Measurements from ENCODE around the gene IDH2. TPM values are rescaled to one million over a fixed set of nuclear protein-coding genes. Genes with fewer than 3 reads are reported as not detected.
A peak's percentile ranks its signal among the peaks of the same experiment; 100 is the strongest.
"Not testable (repeated sequence)": the region's sequence is repeated elsewhere in the genome, so short reads cannot be mapped to it uniquely, and the experiment has no call there.

Gene IDH2
- total RNA-seq, 1 donor from 2014 or later, result 185 TPM

DNA sequence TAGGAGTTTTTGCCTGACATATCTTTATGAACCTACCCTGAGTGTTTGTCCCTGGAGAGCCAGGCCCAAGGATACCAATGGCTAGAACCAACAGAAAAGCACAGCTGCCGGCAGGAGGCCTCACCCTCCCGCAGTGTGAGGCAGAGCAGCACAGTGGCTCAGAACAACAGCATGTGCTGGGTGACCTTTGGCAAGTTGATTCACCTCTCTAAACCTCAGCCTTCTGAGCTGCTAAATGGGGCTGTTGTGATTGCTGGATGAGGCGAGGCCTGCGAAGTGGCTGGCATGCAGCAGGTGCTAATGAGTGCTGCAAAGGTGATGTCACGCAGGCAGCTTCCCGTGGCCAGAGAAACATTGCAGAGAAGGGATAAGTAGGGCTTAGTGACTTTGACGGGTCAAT, 23.3 kb downstream of the IDH2 start:
- H3K36me3 ChIP-seq (ENCODE audit: control insufficient read depth in 3 of 3, insufficient read depth in 3 of 3, low read length in 3 of 3), result peaks cover 46 to 50% (median 48%) of the 10 kb centered on the region in 3 donors
- no peak overlapping the region for H3K27ac ChIP-seq (ENCODE audit: low read depth, low read length)
- no peak overlapping the region for H3K4me3 ChIP-seq (ENCODE audit: low read length in 3 of 3)
- H3K9ac ChIP-seq (ENCODE audit: low read depth in 1 of 3, low read length in 3 of 3), result no peak overlapping the region
- H3K9me3 ChIP-seq (ENCODE audit: control insufficient read depth in 3 of 3, low read length in 3 of 3), result no peaks in the 10 kb centered on the region
- peaks cover 15 to 24% (median 16%) of the 10 kb centered on the region in 3 donors for H3K4me1 ChIP-seq (ENCODE audit: control insufficient read depth in 3 of 3, insufficient read depth in 3 of 3, low read length in 3 of 3)
- no peaks in the 10 kb centered on the region for H3K27me3 ChIP-seq (ENCODE audit: control insufficient read depth in 3 of 3, insufficient read depth in 3 of 3, low read length in 3 of 3)

DNA sequence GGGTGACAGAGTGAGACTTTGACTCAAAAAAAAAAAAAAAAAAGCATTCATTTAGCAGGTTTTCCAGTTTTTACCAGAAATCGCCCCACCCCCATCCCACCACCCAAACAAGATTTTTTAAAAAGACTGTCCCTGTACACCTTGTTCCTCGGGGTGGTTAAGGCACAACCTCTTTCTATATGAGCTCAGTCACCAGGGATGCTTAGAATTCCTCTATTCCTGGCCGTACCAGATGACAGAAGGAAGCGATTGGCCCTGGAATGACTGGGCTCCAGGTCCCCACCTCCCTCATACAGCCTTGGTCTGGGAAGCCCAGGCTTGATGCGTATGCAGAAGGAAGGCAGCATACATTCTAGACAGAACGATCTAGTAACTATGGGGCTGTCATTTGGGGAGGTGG, 25.6 kb downstream of the IDH2 start:
- H3K4me3 ChIP-seq (ENCODE audit: low read length in 3 of 3), result no peak overlapping the region
- H3K27me3 ChIP-seq (ENCODE audit: control insufficient read depth in 3 of 3, insufficient read depth in 3 of 3, low read length in 3 of 3), result no peaks in the 10 kb centered on the region
- H3K27ac ChIP-seq (ENCODE audit: low read depth, low read length), result peak overlapping the region; percentile 94
- H3K9ac ChIP-seq (ENCODE audit: low read depth in 1 of 3, low read length in 3 of 3), result no peak overlapping the region
- H3K9me3 ChIP-seq (ENCODE audit: control insufficient read depth in 3 of 3, low read length in 3 of 3), result no peaks in the 10 kb centered on the region
- peaks cover 38 to 39% (median 38%) of the 10 kb centered on the region in 3 donors for H3K36me3 ChIP-seq (ENCODE audit: control insufficient read depth in 3 of 3, insufficient read depth in 3 of 3, low read length in 3 of 3)
- peaks cover 15 to 35% (median 18%) of the 10 kb centered on the region in 3 donors for H3K4me1 ChIP-seq (ENCODE audit: control insufficient read depth in 3 of 3, insufficient read depth in 3 of 3, low read length in 3 of 3)

DNA sequence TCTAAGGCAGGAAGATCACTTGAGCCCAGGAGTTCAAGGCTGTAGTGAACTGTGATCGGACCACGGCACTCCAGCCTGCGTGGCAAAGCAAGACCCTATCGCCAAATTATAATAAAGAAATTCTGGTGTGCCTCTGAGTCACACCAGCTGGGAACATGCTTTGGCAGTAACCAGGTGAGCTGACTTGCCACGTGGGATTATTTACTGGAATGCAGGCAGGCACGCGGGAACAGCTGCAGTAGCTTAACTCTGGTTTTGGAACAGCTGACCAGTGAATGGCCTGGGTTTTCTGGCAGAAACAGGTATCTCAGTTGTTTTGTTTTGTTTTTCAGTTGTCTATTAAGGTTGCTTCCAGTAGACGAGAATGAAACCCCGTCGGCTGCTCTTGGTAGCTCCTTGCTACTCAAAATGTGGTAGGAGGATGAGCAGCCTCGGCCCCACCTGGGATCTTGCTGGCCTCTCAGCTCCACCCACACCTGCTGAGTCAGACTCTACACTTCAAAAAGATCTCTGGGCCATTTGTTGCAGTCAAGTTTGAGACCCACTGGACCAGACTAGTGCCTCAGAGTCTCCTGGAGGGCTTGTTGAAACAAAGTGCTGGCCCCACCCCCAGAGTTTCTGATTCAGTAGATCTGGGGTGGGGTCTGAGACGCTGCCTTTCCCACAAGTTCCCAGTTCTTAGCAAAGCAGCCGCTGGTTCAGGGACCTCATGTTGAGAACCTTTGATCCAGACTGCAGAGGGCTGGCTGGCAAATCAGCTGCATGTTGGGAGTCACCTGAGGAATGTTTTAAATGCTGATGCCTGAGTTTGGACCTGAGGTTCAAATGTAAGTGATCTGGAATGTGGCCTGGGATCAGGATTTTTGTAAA, 26.6 kb downstream of the IDH2 start:
- H3K9ac ChIP-seq (ENCODE audit: low read depth in 1 of 3, low read length in 3 of 3), result peak overlapping the region in 1 of 3 donors; percentile 68
- H3K4me1 ChIP-seq (ENCODE audit: control insufficient read depth in 3 of 3, insufficient read depth in 3 of 3, low read length in 3 of 3), result peaks cover 15 to 35% (median 22%) of the 10 kb centered on the region in 3 donors
- H3K4me3 ChIP-seq (ENCODE audit: low read length in 3 of 3), result no peak overlapping the region
- H3K27ac ChIP-seq (ENCODE audit: low read depth, low read length), result peak overlapping the region; percentile 94
- no peaks in the 10 kb centered on the region for H3K27me3 ChIP-seq (ENCODE audit: control insufficient read depth in 3 of 3, insufficient read depth in 3 of 3, low read length in 3 of 3)
- H3K9me3 ChIP-seq (ENCODE audit: control insufficient read depth in 3 of 3, low read length in 3 of 3), result no peaks in the 10 kb centered on the region
- peaks cover 27 to 31% (median 29%) of the 10 kb centered on the region in 3 donors for H3K36me3 ChIP-seq (ENCODE audit: control insufficient read depth in 3 of 3, insufficient read depth in 3 of 3, low read length in 3 of 3)

DNA sequence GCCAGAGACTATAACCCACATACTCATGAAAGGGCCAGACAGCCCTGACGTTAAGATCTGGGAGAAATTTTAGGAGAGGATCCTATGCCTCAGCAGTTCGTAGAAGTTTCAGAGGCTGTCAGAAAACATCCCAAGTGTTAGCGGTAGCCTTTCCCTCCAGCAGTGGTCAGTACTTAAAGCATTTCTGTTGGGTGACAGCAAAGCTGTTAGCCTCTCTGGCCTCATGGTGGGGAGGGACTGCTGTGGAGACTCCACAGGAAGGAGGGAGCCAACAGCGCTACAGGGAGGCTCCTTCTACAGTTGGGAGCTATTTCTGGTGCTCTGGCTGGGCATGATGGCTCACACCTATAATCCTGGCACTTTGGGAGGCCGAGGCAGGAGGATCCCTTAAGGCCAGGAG, 27.4 kb downstream of the IDH2 start:
- no peak overlapping the region for H3K4me3 ChIP-seq (ENCODE audit: low read length in 3 of 3)
- H3K36me3 ChIP-seq (ENCODE audit: control insufficient read depth in 3 of 3, insufficient read depth in 3 of 3, low read length in 3 of 3), result peaks cover 21 to 25% (median 24%) of the 10 kb centered on the region in 3 donors
- peak overlapping the region; percentile 94 for H3K27ac ChIP-seq (ENCODE audit: low read depth, low read length)
- H3K9me3 ChIP-seq (ENCODE audit: control insufficient read depth in 3 of 3, low read length in 3 of 3), result no peaks in the 10 kb centered on the region
- peak overlapping the region in 1 of 3 donors; percentile 57 for H3K9ac ChIP-seq (ENCODE audit: low read depth in 1 of 3, low read length in 3 of 3)
- no peaks in the 10 kb centered on the region for H3K27me3 ChIP-seq (ENCODE audit: control insufficient read depth in 3 of 3, insufficient read depth in 3 of 3, low read length in 3 of 3)
- peaks cover 15 to 36% (median 22%) of the 10 kb centered on the region in 3 donors for H3K4me1 ChIP-seq (ENCODE audit: control insufficient read depth in 3 of 3, insufficient read depth in 3 of 3, low read length in 3 of 3)

DNA sequence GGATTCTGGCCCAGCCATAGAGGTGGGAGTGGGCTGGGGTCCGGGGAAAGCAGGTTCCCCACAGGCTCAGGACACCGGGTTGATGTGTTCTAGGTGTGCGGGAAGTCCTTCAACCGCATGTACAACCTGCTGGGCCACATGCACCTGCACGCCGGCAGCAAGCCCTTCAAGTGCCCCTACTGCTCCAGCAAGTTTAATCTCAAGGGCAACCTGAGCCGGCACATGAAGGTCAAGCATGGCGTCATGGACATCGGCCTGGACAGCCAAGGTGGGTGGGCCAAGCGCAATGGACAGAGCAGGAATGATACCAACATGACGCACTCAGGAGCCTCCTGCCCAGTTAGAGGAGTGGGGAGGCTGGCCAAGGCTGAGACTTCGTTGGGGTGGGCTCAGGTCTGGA, 28.2 kb downstream of the IDH2 start:
- Histone ChIP-seq H3K4me1 (ENCODE audit: control insufficient read depth in 3 of 3, insufficient read depth in 3 of 3, low read length in 3 of 3) (peaks cover 15 to 39% (median 22%) of the 10 kb centered on the region in 3 donors), H3K36me3 (ENCODE audit: control insufficient read depth in 3 of 3, insufficient read depth in 3 of 3, low read length in 3 of 3) (peaks cover 13 to 21% (median 16%) of the 10 kb centered on the region in 3 donors), H3K9ac (ENCODE audit: low read depth in 1 of 3, low read length in 3 of 3) (no peak overlapping the region), H3K27me3 (ENCODE audit: control insufficient read depth in 3 of 3, insufficient read depth in 3 of 3, low read length in 3 of 3) (no peaks in the 10 kb centered on the region), H3K9me3 (ENCODE audit: control insufficient read depth in 3 of 3, low read length in 3 of 3) (no peaks in the 10 kb centered on the region), H3K27ac (ENCODE audit: low read depth, low read length) (peak overlapping the region; percentile 94), H3K4me3 (ENCODE audit: low read length in 3 of 3) (no peak overlapping the region)

DNA sequence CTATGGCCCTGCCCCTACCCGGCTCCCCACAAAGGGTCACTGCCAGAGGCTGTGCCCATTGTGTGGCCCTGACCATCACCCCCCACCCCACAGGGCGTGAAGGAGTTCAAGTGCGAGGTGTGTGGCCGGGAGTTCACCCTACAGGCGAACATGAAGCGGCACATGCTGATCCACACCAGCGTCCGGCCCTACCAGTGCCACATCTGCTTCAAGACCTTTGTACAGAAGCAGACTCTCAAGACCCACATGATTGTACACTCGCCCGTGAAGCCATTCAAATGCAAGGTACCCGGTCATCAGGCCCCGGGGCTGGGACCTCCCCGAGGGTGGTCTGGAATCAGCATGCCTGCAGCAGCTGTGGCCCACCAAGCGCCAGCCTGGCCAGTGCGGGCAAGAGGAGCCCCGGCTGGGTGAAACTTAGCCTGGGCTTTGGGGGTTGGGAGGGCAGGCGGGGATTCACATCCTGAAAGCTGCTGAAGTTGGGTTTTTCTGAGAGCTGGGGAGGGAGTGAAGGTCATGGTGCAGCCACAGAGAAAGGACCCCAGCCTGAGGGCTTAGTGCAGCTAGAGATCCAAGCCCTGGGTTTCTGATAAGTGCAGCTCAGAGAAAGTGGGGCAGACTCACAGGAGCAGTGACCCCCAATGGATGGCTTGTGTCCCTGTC, 29.2 kb downstream of the IDH2 start:
- H3K4me3 ChIP-seq (ENCODE audit: low read length in 3 of 3), result no peak overlapping the region
- H3K36me3 ChIP-seq (ENCODE audit: control insufficient read depth in 3 of 3, insufficient read depth in 3 of 3, low read length in 3 of 3), result peaks cover 11 to 24% (median 13%) of the 10 kb centered on the region in 3 donors
- H3K4me1 ChIP-seq (ENCODE audit: control insufficient read depth in 3 of 3, insufficient read depth in 3 of 3, low read length in 3 of 3), result peaks cover 15 to 39% (median 22%) of the 10 kb centered on the region in 3 donors
- H3K27ac ChIP-seq (ENCODE audit: low read depth, low read length), result peak overlapping the region; percentile 19
- no peaks in the 10 kb centered on the region for H3K9me3 ChIP-seq (ENCODE audit: control insufficient read depth in 3 of 3, low read length in 3 of 3)
- H3K27me3 ChIP-seq (ENCODE audit: control insufficient read depth in 3 of 3, insufficient read depth in 3 of 3, low read length in 3 of 3), result no peaks in the 10 kb centered on the region
- peak overlapping the region in 1 of 3 donors; percentile 16 for H3K9ac ChIP-seq (ENCODE audit: low read depth in 1 of 3, low read length in 3 of 3)

DNA sequence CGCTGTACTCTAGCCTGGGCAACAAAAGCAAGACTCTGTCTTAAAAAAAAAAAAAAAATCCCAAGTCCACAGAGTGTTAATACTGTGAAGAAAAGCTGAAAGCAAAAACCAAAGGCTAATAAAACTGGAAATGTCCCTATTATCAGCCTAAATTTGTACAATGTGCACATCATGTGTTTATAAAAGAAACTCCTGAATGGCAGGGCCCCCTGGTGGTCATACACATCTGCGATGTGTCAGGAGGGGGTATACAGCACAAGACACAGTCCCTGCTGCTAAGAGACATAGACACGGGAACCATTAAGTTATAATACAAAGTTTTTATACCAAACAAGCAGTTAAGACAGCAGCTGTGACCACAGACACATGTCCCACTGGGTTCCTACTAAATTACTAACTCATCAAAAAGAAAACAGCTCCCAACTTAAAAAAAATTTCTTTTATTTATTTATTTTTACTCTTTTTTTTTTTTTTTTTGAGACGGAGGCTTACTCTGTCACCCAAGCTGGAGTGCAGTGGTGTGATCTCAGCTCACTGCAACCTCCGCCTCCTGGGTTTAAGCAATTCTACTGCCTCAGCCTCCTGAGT, 31.0 kb downstream of the IDH2 start:
- Histone ChIP-seq H3K9ac (ENCODE audit: low read depth in 1 of 3, low read length in 3 of 3) (no peak overlapping the region), H3K27me3 (ENCODE audit: control insufficient read depth in 3 of 3, insufficient read depth in 3 of 3, low read length in 3 of 3) (no peaks in the 10 kb centered on the region), H3K4me1 (ENCODE audit: control insufficient read depth in 3 of 3, insufficient read depth in 3 of 3, low read length in 3 of 3) (peaks cover 12 to 35% (median 22%) of the 10 kb centered on the region in 3 donors), H3K27ac (ENCODE audit: low read depth, low read length) (no peak overlapping the region), H3K36me3 (ENCODE audit: control insufficient read depth in 3 of 3, insufficient read depth in 3 of 3, low read length in 3 of 3) (peaks cover 11 to 24% (median 13%) of the 10 kb centered on the region in 3 donors), H3K9me3 (ENCODE audit: control insufficient read depth in 3 of 3, low read length in 3 of 3) (no peaks in the 10 kb centered on the region), H3K4me3 (ENCODE audit: low read length in 3 of 3) (no peak overlapping the region)

DNA sequence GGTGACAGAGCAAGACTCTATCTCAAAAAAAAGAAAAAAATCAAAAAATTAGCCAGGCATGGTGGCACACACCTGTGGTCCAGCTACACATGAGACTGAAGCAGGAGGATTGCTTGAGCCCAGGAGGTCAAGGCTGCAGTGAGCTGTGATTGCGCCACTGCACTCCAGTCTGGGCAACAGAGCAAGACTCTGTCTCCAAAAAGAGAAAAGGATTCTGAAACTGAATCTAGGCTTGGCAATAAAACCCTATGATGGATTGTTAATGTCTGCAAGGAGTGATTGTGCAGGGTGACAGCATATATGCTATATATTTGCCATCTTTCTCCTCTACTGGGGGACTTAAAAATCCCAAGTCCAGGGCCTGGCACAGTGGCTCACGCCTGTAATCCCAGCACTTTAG, 31.6 kb downstream of the IDH2 start:
- not testable (repeated sequence) for H3K4me3 ChIP-seq (ENCODE audit: low read length in 3 of 3); H3K27ac ChIP-seq (ENCODE audit: low read depth, low read length); H3K27me3 ChIP-seq (ENCODE audit: control insufficient read depth in 3 of 3, insufficient read depth in 3 of 3, low read length in 3 of 3); H3K9ac ChIP-seq (ENCODE audit: low read depth in 1 of 3, low read length in 3 of 3); H3K9me3 ChIP-seq (ENCODE audit: control insufficient read depth in 3 of 3, low read length in 3 of 3)
- H3K36me3 ChIP-seq (ENCODE audit: control insufficient read depth in 3 of 3, insufficient read depth in 3 of 3, low read length in 3 of 3), result peaks cover 11 to 24% (median 13%) of the 10 kb centered on the region in 3 donors
- peaks cover 6 to 30% (median 15%) of the 10 kb centered on the region in 3 donors for H3K4me1 ChIP-seq (ENCODE audit: control insufficient read depth in 3 of 3, insufficient read depth in 3 of 3, low read length in 3 of 3)

DNA sequence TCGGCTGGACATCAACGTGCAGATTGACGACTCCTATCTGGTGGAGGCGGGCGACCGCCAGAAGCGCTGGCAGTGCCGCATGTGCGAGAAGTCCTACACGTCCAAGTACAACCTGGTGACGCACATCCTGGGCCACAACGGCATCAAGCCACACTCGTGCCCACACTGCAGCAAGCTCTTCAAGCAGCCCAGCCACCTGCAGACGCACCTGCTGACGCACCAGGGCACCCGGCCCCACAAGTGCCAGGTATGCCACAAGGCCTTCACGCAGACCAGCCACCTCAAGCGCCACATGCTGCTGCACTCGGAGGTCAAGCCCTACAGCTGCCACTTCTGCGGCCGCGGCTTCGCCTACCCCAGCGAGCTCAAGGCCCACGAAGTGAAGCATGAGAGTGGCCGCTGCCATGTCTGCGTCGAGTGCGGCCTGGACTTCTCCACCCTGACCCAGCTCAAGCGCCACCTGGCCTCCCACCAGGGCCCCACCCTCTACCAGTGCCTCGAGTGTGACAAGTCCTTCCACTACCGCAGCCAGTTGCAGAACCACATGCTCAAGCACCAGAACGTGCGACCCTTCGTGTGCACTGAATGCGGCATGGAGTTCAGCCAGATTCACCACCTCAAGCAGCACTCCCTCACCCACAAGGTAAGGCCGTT, 34.2 kb downstream of the IDH2 start:
- no peak overlapping the region for H3K4me3 ChIP-seq (ENCODE audit: low read length in 3 of 3)
- H3K9me3 ChIP-seq (ENCODE audit: control insufficient read depth in 3 of 3, low read length in 3 of 3), result no peaks in the 10 kb centered on the region
- peaks cover 24 to 37% (median 30%) of the 10 kb centered on the region in 3 donors for H3K4me1 ChIP-seq (ENCODE audit: control insufficient read depth in 3 of 3, insufficient read depth in 3 of 3, low read length in 3 of 3)

More for the DNA sequence above, 34.2 kb downstream of the IDH2 start:
- Histone ChIP-seq H3K27ac (ENCODE audit: low read depth, low read length) (no peak overlapping the region), H3K9ac (ENCODE audit: low read depth in 1 of 3, low read length in 3 of 3) (no peak overlapping the region), H3K27me3 (ENCODE audit: control insufficient read depth in 3 of 3, insufficient read depth in 3 of 3, low read length in 3 of 3) (no peaks in the 10 kb centered on the region), H3K36me3 (ENCODE audit: control insufficient read depth in 3 of 3, insufficient read depth in 3 of 3, low read length in 3 of 3) (peaks cover 7 to 16% (median 8%) of the 10 kb centered on the region in 3 donors)
